ENCODE data around the gene SNRPD2. TPM values are rescaled to one million over a fixed set of nuclear protein-coding genes. Genes with fewer than 3 reads are reported as not detected.

Gene SNRPD2
- total RNA-seq, 1 experiment from 2014 or later = 631 TPM

DNA sequence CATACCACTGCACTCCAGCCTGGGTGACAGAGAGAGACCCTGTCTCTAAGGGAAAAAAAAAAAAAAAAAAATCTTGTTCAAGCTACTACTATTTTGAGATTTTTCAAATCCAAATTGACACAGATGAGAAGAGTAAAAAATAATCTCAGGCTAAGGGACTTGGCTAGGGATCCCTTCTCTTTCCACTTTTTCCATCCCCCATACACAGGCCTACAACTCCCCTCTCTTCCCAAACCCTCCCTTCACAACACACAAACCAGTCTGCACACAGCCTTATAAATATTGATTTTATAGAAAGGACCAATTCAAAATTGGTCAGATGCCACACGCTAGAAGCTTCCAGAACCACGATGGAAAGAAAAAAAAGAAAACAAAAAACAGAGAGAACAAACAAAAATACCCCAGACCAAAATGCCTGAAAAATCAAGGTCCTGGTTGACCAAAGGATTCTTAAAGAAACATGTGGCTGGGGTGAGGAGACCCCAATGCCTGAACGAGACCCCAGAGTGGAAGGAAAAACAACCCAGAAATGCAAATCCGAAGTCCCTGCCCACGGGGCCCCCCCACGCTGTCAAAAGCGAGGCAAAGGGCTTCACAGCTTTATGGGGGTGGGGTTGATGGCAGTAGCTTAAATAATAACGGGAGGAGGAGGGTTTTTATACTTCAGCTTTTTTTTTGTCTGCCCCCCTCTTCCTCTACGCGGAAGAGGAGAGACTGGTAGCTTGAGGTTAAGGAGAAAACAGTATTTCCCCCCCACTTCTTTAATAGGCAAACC is 18.8 kb upstream of the SNRPD2 start:
- Histone ChIP-seq H3K9ac (ENCODE audit: low read length) (no peak overlapping the region), H3K9me2 (replicated peaks; ENCODE audit: low read length) (no peaks in the 10 kb centered on the region), H3K79me2 (ENCODE audit: low read length) (peaks cover 13% of the 10 kb centered on the region), H3K4me1 (ENCODE audit: insufficient read depth, low read length) (no peaks in the 10 kb centered on the region), H3K4me2 (ENCODE audit: low read length) (no peak overlapping the region), H3K4me3 (ENCODE audit: low read length) (no peak overlapping the region), H4K20me1 (ENCODE audit: low read length) (no peaks in the 10 kb centered on the region), H2AFZ (ENCODE audit: low read length) (no peak overlapping the region), H3K9me3 (ENCODE audit: low read length) (no peaks in the 10 kb centered on the region), H3K27ac (ENCODE audit: low read length) (no peak overlapping the region), H3K36me3 (ENCODE audit: low read depth, low read length) (no peaks in the 10 kb centered on the region), H3F3A (ENCODE audit: low read length, unreplicated experiment) (no peaks in the 10 kb centered on the region), H3K27me3 (ENCODE audit: low read length) (no peaks in the 10 kb centered on the region)
- CTCF ChIA-PET = no interaction called here
- BruUV-seq (replicated peaks) = no TSS peak
- ATAC-seq = no peak
- TF ChIP-seq EZH2 (IDR thresholded peaks at IDR 0.05; ENCODE audit: low read length, unreplicated experiment) = no peak
- TF ChIP-seq, protein P1, sequence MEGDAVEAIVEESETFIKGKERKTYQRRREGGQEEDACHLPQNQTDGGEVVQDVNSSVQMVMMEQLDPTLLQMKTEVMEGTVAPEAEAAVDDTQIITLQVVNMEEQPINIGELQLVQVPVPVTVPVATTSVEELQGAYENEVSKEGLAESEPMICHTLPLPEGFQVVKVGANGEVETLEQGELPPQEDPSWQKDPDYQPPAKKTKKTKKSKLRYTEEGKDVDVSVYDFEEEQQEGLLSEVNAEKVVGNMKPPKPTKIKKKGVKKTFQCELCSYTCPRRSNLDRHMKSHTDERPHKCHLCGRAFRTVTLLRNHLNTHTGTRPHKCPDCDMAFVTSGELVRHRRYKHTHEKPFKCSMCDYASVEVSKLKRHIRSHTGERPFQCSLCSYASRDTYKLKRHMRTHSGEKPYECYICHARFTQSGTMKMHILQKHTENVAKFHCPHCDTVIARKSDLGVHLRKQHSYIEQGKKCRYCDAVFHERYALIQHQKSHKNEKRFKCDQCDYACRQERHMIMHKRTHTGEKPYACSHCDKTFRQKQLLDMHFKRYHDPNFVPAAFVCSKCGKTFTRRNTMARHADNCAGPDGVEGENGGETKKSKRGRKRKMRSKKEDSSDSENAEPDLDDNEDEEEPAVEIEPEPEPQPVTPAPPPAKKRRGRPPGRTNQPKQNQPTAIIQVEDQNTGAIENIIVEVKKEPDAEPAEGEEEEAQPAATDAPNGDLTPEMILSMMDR (conservative IDR thresholded peaks at IDR 0.05; ENCODE audit: low read depth, low read length) = no peak
- TF ChIP-seq EZH2phosphoT487 (IDR thresholded peaks at IDR 0.05; ENCODE audit: borderline replicate concordance, low read length) = no peak
- no peak for DNase-seq
- intact Hi-C loops (cut with micrococcal nuclease) = no loop called here
- POLR2A ChIA-PET (ENCODE audit: unreplicated experiment) = no interaction called here

DNA sequence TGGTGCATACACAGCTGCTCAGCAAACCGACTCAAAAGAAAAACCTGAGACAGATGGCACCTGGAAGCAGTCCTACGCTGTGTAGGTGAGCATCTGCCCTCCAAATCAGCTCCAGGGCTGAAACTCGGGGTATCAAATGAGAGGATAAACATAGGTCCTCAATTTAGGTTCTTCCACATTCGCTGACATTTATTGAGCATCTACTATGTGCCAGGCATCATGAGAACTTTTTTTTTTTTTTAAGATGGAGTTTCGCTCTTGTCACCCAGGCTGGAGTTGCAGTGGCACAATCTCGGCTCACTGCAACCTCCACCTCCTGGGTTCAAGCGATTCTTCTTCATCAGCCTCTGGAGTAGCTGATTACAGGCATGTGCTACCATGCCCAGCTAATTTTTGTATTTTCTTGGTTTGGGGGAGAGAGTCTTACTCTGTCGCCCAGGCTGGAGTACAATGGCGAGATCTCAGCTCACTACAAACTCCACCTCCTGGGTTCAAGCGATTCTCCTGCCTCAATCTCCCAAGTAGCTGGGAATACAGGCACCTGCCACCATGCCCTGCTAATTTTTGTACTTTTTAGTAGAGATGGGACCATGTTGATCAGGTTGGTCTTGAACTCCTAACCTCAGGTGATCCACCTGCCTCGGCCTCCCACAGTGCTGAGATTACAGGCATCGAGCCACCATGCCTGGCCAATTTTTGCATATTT is 14.1 kb upstream of the SNRPD2 start:
- Histone ChIP-seq H3K4me2 (ENCODE audit: low read length) (no peak overlapping the region), H3F3A (ENCODE audit: low read length, unreplicated experiment) (no peaks in the 10 kb centered on the region), H3K9me2 (replicated peaks; ENCODE audit: low read length) (no peaks in the 10 kb centered on the region), H3K9ac (ENCODE audit: low read length) (no peak overlapping the region), H3K4me1 (ENCODE audit: insufficient read depth, low read length) (no peaks in the 10 kb centered on the region), H3K27ac (ENCODE audit: low read length) (no peak overlapping the region), H3K4me3 (ENCODE audit: low read length) (no peak overlapping the region), H2AFZ (ENCODE audit: low read length) (no peak overlapping the region), H3K9me3 (ENCODE audit: low read length) (no peaks in the 10 kb centered on the region), H3K79me2 (ENCODE audit: low read length) (no peaks in the 10 kb centered on the region), H3K27me3 (ENCODE audit: low read length) (no peaks in the 10 kb centered on the region), H3K36me3 (ENCODE audit: low read depth, low read length) (no peaks in the 10 kb centered on the region), H4K20me1 (ENCODE audit: low read length) (no peaks in the 10 kb centered on the region)
- TF ChIP-seq, protein P1 (conservative IDR thresholded peaks at IDR 0.05; ENCODE audit: low read depth, low read length) = no peak
- no peak for TF ChIP-seq EZH2phosphoT487 (IDR thresholded peaks at IDR 0.05; ENCODE audit: borderline replicate concordance, low read length)
- TF ChIP-seq EZH2 (IDR thresholded peaks at IDR 0.05; ENCODE audit: low read length, unreplicated experiment) = no peak
- DNase-seq = no peak
- no TSS peak for BruUV-seq (replicated peaks)
- POLR2A ChIA-PET (ENCODE audit: unreplicated experiment) = no interaction called here
- ATAC-seq = no peak
- CTCF ChIA-PET = no interaction called here
- intact Hi-C loops (cut with micrococcal nuclease) = no loop called here

DNA sequence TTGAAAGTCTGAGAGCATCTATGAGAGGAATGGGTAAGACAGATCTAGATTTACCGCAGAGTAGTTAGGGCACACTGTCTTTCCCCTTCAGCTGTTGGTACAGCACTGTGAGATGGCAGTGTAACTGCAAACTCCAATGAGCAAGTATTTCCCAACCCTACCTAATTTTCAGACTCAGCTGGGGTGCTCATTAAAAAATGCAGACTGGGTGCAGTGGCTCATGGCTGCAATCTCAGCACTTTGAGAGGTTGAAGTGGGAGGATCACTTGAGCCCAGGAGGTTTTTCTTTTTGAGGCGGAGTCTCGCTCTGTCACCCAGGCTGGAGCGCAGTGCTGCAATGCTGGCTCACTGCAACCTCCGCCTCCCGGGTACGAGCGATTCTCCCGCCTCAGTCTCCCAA is 13.4 kb upstream of the SNRPD2 start:
- BruUV-seq (replicated peaks) = no TSS peak
- H3K27ac ChIP-seq (ENCODE audit: low read length) = no peak overlapping the region
- H4K20me1 ChIP-seq (ENCODE audit: low read length) = no peaks in the 10 kb centered on the region
- no peaks in the 10 kb centered on the region for H3K79me2 ChIP-seq (ENCODE audit: low read length)
- ChIA-PET CTCF (no interaction called here), POLR2A (ENCODE audit: unreplicated experiment) (no interaction called here)
- H3K4me3 ChIP-seq (ENCODE audit: low read length) = no peak overlapping the region
- ATAC-seq = no peak
- H2AFZ ChIP-seq (ENCODE audit: low read length) = no peak overlapping the region
- no peaks in the 10 kb centered on the region for H3F3A ChIP-seq (ENCODE audit: low read length, unreplicated experiment)
- H3K36me3 ChIP-seq (ENCODE audit: low read depth, low read length) = no peaks in the 10 kb centered on the region
- no peaks in the 10 kb centered on the region for H3K27me3 ChIP-seq (ENCODE audit: low read length)
- H3K9me2 ChIP-seq (replicated peaks; ENCODE audit: low read length) = no peaks in the 10 kb centered on the region
- no peaks in the 10 kb centered on the region for H3K4me1 ChIP-seq (ENCODE audit: insufficient read depth, low read length)
- no peak overlapping the region for H3K9ac ChIP-seq (ENCODE audit: low read length)
- TF ChIP-seq, protein P1 (conservative IDR thresholded peaks at IDR 0.05; ENCODE audit: low read depth, low read length) = no peak
- no peak for TF ChIP-seq EZH2 (IDR thresholded peaks at IDR 0.05; ENCODE audit: low read length, unreplicated experiment)
- no peak for TF ChIP-seq EZH2phosphoT487 (IDR thresholded peaks at IDR 0.05; ENCODE audit: borderline replicate concordance, low read length)
- no peaks in the 10 kb centered on the region for H3K9me3 ChIP-seq (ENCODE audit: low read length)
- DNase-seq = no peak
- no peak overlapping the region for H3K4me2 ChIP-seq (ENCODE audit: low read length)
- intact Hi-C loops (cut with micrococcal nuclease) = no loop called here

Data from PC-3 (cell line).